IPS DF 6.9 (cell line): Measurements from ENCODE around the gene ADCY6.

Source experiments
- DNase-seq: peaks from one replicate; pipeline ENCODE4 v3.0.0-alpha.2; 2013; ENCODE audit warnings: low read depth, low spot score
- H3K27ac ChIP-seq: one replicate; pipeline ENCODE4 v1.5.1; 2013; ENCODE audit warnings: low read length, control low read depth
- H3K27me3 ChIP-seq: 2 replicates; pipeline ENCODE4 v1.6.1; 2013; ENCODE audit warnings: mild to moderate bottlenecking, low read length; ENCODE audit not compliant: control insufficient read depth, insufficient read depth
- H3K36me3 ChIP-seq: 2 replicates; pipeline ENCODE4 v1.6.1; 2013; ENCODE audit warnings: low read length; ENCODE audit not compliant: control insufficient read depth, insufficient read depth
- H3K4me1 ChIP-seq: 2 replicates; pipeline ENCODE4 v1.6.1; 2013; ENCODE audit warnings: low read length; ENCODE audit not compliant: control insufficient read depth, insufficient read depth
- H3K4me3 ChIP-seq: 2 replicates; pipeline ENCODE4 v1.5.1; 2013; ENCODE audit warnings: mild to moderate bottlenecking, low read length
- H3K9me3 ChIP-seq: 2 replicates; pipeline ENCODE4 v1.6.1; 2013; ENCODE audit warnings: low read length, inconsistent platforms; ENCODE audit not compliant: control insufficient read depth, insufficient read depth
- WGBS: extraction: QIAGEN DNeasy Blood & Tissue Kit; methylation state at CpG from one replicate; pipeline ENCODE4 v1.1.7; 2013; ENCODE audit warnings: mixed read lengths, missing lambda C conversion rate; ENCODE audit not compliant: insufficient read length, insufficient coverage; 5-methylcytosine and 5-hydroxymethylcytosine counted together

ADCY6 gene

GRCh38 chr12:48788854-48789775 is at the start of gene ADCY6:
ADCY6 (minus strand) TSS chr12:48789089; CDS start chr12:48783434, 5,655 bp downstream.
- H3K4me3 ChIP-seq, result peak within 1 kb of the TSS; percentile 65; the same call in 1 of the 2 replicates
- no peaks in the 10 kb centered on the region for H3K9me3 ChIP-seq
- H3K27me3 ChIP-seq, result no peaks in the 10 kb centered on the region
- no peak within 1 kb of the TSS for H3K27ac ChIP-seq
- peaks cover 2% of the 10 kb centered on the region; the same call in 1 of the 2 replicates for H3K4me1 ChIP-seq
- peak; percentile 52 for DNase-seq
- no peaks in the 10 kb centered on the region for H3K36me3 ChIP-seq
- WGBS, result no CpG with 5 or more reads among the region's 86 CpGs

- DNase-seq, result no peak
- Histone ChIP-seq H3K27me3 (no peaks in the 10 kb centered on the region), H3K36me3 (peaks cover 44% of the 10 kb centered on the region), H3K27ac (no peak overlapping the region), H3K4me1 (no peaks in the 10 kb centered on the region), H3K4me3 (no peak overlapping the region), H3K9me3 (no peaks in the 10 kb centered on the region)
- no CpG with 5 or more reads among the region's 4 CpGs for WGBS
Observed at GRCh38 chr12:48838048-48838447, 49.2 kb upstream of the ADCY6 start.

GRCh38 chr12:48832321-48833060 is 43.6 kb upstream of the ADCY6 start:
- Histone ChIP-seq H3K27me3 (no peaks in the 10 kb centered on the region), H3K4me1 (no peaks in the 10 kb centered on the region), H3K9me3 (no peaks in the 10 kb centered on the region), H3K27ac (no peak overlapping the region), H3K4me3 (no peak overlapping the region), H3K36me3 (peaks cover 57% of the 10 kb centered on the region)
- no CpG with 5 or more reads among the region's 12 CpGs for WGBS
- no peak for DNase-seq

DNA sequence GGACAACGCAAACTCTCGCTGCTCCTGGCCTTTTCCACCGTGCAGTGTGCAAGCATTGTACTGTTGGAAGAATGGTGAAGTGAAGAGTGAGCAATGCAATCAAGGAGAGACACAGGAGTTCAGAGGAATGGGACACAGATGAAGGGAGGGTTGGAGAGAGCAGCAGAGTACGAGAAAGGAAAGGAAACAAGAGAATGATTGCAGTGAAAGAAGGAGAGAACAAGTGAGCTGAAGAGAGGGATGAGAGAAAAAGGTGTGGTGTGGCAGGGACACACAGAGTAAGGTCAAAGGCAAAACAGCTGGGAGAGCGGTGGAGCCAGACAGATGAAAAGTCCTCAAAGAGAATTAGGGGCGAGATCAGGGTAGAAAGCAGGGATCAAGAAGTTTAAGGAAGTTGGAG is 42.4 kb upstream of the ADCY6 start:
- Histone ChIP-seq H3K4me3 (no peak overlapping the region), H3K27me3 (no peaks in the 10 kb centered on the region), H3K9me3 (no peaks in the 10 kb centered on the region), H3K4me1 (no peaks in the 10 kb centered on the region), H3K36me3 (peaks cover 56% of the 10 kb centered on the region), H3K27ac (no peak overlapping the region)
- WGBS, result no CpG with 5 or more reads among the region's 6 CpGs
- no peak for DNase-seq

- Histone ChIP-seq H3K9me3 (no peaks in the 10 kb centered on the region), H3K27ac (no peak overlapping the region), H3K36me3 (peaks cover 49% of the 10 kb centered on the region), H3K27me3 (no peaks in the 10 kb centered on the region), H3K4me1 (peaks cover 1% of the 10 kb centered on the region; the same call in 1 of the 2 replicates), H3K4me3 (no peak overlapping the region)
- no CpG with 5 or more reads among the region's 16 CpGs for WGBS
- DNase-seq, result no peak
Observed at GRCh38 chr12:48828841-48829575, 40.1 kb upstream of the ADCY6 start.

DNA sequence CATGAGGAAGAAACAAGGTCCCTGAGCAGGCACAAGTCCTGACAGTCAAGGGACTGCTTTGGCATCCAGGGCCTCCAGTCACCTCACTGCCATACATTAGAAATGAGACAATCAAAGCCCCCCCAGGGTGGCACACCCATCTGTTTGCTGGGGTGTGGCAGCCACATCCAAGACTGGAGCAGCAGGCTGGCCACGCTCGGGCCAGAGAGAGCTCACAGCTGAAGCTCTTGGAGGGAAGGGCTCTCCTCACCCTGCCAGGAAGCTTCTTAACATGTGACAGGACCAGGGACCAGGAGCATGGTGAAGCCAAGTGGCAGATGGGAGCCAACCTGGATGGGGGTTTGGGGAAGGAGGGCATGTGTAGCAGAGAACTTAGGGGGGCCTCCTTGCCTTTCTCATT is 39.4 kb upstream of the ADCY6 start:
- H3K27ac ChIP-seq, result no peak overlapping the region
- no peak for DNase-seq
- peaks cover 47% of the 10 kb centered on the region for H3K36me3 ChIP-seq
- no peak overlapping the region for H3K4me3 ChIP-seq
- H3K27me3 ChIP-seq, result no peaks in the 10 kb centered on the region
- no peaks in the 10 kb centered on the region for H3K9me3 ChIP-seq
- no CpG with 5 or more reads among the region's 2 CpGs for WGBS
- H3K4me1 ChIP-seq, result peaks cover 1% of the 10 kb centered on the region; the same call in 1 of the 2 replicates

DNA sequence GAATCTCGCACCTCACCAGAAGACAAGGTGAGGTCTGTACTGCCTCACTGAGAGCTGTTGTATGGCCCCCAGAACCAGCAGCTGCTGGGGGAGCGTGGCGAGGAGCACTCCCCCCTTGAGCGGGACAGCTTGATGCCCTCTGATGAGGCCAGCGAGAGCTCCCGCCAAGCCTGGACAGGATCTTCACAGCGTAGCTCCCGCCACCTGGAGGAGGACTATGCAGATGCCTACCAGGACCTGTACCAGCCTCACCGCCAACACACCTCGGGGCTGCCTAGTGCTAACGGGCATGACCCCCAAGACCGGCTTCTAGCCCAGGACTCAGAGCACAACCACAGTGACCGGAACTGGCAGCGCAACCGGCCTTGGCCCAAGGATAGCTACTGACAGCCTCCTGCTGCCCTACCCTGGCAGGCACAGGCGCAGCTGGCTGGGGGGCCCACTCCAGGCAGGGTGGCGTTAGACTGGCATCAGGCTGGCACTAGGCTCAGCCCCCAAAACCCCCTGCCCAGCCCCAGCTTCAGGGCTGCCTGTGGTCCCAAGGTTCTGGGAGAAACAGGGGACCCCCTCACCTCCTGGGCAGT is 38.7 kb upstream of the ADCY6 start:
- Histone ChIP-seq H3K36me3 (peaks cover 41% of the 10 kb centered on the region), H3K4me1 (peaks cover 1% of the 10 kb centered on the region; the same call in 1 of the 2 replicates), H3K4me3 (no peak overlapping the region), H3K9me3 (no peaks in the 10 kb centered on the region), H3K27me3 (no peaks in the 10 kb centered on the region), H3K27ac (no peak overlapping the region)
- no peak for DNase-seq
- no CpG with 5 or more reads among the region's 17 CpGs for WGBS

DNA sequence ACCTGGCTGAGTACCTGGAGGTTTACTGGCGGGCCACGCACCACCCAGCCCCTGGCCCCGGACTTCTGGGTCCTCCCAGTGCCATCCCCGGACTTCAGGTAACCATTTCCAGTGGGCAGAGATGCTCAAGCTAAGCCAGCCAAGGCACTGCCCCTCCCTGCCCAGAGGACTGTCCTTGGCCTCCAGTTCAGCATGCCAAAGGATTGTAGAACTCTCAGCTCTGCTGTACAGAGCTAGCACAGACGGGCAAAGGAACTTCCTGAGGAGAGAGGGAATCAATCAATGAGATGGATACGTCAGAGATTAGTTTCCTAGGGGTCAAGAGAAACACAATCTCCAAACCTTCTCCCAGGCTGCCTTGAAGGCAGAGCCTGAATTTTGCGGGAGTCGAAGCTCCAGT is 38.1 kb upstream of the ADCY6 start:
- H3K9me3 ChIP-seq, result no peaks in the 10 kb centered on the region
- H3K36me3 ChIP-seq, result peaks cover 35% of the 10 kb centered on the region
- no CpG with 5 or more reads among the region's 8 CpGs for WGBS
- no peak overlapping the region for H3K4me3 ChIP-seq
- no peaks in the 10 kb centered on the region for H3K27me3 ChIP-seq
- H3K4me1 ChIP-seq, result peaks cover 1% of the 10 kb centered on the region; the same call in 1 of the 2 replicates
- H3K27ac ChIP-seq, result no peak overlapping the region
- no peak for DNase-seq

GRCh38 chr12:48826209-48826855 is 37.4 kb upstream of the ADCY6 start:
- no peak overlapping the region for H3K27ac ChIP-seq
- DNase-seq, result no peak
- no peaks in the 10 kb centered on the region for H3K9me3 ChIP-seq
- no peaks in the 10 kb centered on the region for H3K27me3 ChIP-seq
- no peak overlapping the region for H3K4me3 ChIP-seq
- H3K4me1 ChIP-seq, result peaks cover 1% of the 10 kb centered on the region; the same call in 1 of the 2 replicates
- H3K36me3 ChIP-seq, result peaks cover 28% of the 10 kb centered on the region
- WGBS, result no CpG with 5 or more reads among the region's 15 CpGs
